Measurements from ENCODE around the gene AK5.
"Not testable (repeated sequence)": the region's sequence is repeated elsewhere in the genome, so short reads cannot be mapped to it uniquely, and the experiment has no call there.

Gene AK5

DNA sequence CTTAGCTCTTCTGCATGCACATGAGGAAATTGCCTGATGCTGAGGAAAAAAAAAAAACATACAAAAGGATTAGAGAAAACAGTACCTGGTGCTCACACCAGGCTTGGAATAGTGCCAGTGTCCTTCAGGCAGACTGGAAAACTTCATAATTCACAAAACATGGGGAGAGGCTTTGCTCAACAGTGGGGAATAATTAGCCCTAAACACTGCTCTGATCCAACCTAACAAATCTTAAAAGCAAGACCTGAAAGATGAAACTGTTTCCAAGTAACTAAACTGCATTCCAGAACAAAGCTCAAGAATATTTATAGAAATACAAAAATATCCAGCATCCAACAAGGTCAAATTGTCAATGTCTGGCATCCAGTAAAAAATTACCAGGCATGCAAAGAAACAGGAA is 124.8 kb downstream of the AK5 start:
- Histone ChIP-seq H3K4me3 (ENCODE audit: low read depth in 1 of 2, low read length in 2 of 2) (no peak overlapping the region), H3K27ac (ENCODE audit: low read depth, low read length) (no peak overlapping the region), H3K4me1 (ENCODE audit: control insufficient read depth in 1 of 2, insufficient read depth in 2 of 2, low read length in 2 of 2) (no peaks in the 10 kb centered on the region), H3K9me3 (ENCODE audit: control insufficient read depth in 1 of 2, low read length in 2 of 2) (no peaks in the 10 kb centered on the region), H3K27me3 (ENCODE audit: control insufficient read depth in 1 of 2, insufficient read depth in 2 of 2, low read length in 2 of 2) (no peaks in the 10 kb centered on the region), H3K36me3 (ENCODE audit: control insufficient read depth in 1 of 2, insufficient read depth in 2 of 2, low read length in 2 of 2) (no peaks in the 10 kb centered on the region), H3K9ac (ENCODE audit: low read depth in 1 of 2, low read length in 2 of 2) (no peak overlapping the region)

DNA sequence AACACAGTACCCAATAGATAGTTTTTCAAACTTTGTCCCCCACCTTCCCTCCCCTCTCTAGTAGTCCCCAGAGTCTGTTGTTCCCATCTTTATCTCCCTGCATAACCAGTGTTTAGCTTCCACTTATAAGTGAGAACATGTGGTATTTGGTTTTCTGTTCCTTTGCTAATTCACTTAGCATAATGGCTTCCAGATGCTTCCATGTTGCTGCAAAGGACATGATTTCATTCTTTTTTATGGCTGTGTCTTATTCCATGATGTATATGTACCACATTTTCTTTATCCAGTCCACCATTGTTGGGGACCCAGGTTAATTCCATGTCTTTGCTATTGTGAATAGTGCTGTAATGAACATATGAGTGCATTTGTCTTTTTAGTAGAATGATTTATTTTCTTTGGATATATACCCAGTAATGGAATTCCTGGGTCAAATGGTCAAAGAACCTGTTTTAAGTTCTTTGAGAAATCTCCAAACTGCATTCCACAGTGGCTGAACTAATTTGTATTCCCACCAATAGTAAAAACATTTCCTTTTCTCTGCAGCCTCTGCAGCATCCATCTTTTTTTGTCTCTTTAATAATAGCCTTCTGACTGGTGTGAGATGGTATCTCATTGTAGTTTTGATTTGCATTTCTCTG is 126.0 kb downstream of the AK5 start:
- Histone ChIP-seq H3K4me3 (ENCODE audit: low read depth in 1 of 2, low read length in 2 of 2) (no peak overlapping the region), H3K9ac (ENCODE audit: low read depth in 1 of 2, low read length in 2 of 2) (no peak overlapping the region), H3K36me3 (ENCODE audit: control insufficient read depth in 1 of 2, insufficient read depth in 2 of 2, low read length in 2 of 2) (no peaks in the 10 kb centered on the region), H3K4me1 (ENCODE audit: control insufficient read depth in 1 of 2, insufficient read depth in 2 of 2, low read length in 2 of 2) (no peaks in the 10 kb centered on the region), H3K27me3 (ENCODE audit: control insufficient read depth in 1 of 2, insufficient read depth in 2 of 2, low read length in 2 of 2) (no peaks in the 10 kb centered on the region), H3K27ac (ENCODE audit: low read depth, low read length) (no peak overlapping the region), H3K9me3 (ENCODE audit: control insufficient read depth in 1 of 2, low read length in 2 of 2) (no peaks in the 10 kb centered on the region)

- H3K4me3 ChIP-seq (ENCODE audit: low read depth in 1 of 2, low read length in 2 of 2); H3K36me3 ChIP-seq (ENCODE audit: control insufficient read depth in 1 of 2, insufficient read depth in 2 of 2, low read length in 2 of 2); H3K27me3 ChIP-seq (ENCODE audit: control insufficient read depth in 1 of 2, insufficient read depth in 2 of 2, low read length in 2 of 2); H3K27ac ChIP-seq (ENCODE audit: low read depth, low read length); H3K9me3 ChIP-seq (ENCODE audit: control insufficient read depth in 1 of 2, low read length in 2 of 2); H3K9ac ChIP-seq (ENCODE audit: low read depth in 1 of 2, low read length in 2 of 2); H3K4me1 ChIP-seq (ENCODE audit: control insufficient read depth in 1 of 2, insufficient read depth in 2 of 2, low read length in 2 of 2): not testable (repeated sequence)
Measured at GRCh38 chr1:77408933-77409332, 127.1 kb downstream of the AK5 start.

DNA sequence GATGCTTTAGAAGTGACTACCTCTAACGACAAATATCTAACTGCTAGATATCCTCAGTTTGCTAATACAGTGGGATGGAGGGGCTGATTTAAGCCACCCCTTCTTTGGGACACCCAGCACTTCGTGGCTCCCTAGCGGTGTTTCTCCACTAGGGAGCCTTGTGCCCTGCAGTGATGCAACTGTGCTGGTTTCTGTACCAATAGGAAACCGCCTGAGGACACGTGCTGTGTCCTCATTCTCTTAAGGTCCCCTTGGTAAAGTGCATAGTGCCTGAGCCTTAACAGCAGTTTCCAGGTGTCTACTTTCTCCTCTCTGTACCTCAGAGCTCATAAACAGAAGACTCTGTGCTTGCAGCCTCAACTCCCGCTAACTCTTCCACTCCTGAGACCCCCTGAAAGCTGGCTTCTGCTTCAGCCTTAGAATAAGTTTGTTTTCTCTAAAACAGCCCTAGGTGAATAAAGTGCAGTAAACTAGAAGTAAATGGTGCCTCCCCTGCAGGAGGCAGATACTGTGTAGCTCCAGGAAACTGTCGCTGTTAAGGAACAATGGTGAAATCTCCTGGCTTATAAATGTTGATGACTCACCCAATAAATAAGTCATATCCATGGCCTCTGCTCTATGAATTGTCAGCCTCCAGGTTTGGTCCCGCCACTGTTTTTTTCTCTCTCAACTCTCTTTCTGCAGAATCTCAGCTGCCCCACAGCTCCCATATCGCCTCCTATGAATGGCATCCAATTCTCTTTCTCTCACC is 130.4 kb downstream of the AK5 start:
- H3K9me3 ChIP-seq (ENCODE audit: control insufficient read depth in 1 of 2, low read length in 2 of 2): no peaks in the 10 kb centered on the region
- no peaks in the 10 kb centered on the region for H3K27me3 ChIP-seq (ENCODE audit: control insufficient read depth in 1 of 2, insufficient read depth in 2 of 2, low read length in 2 of 2)
- no peak overlapping the region for H3K4me3 ChIP-seq (ENCODE audit: low read depth in 1 of 2, low read length in 2 of 2)
- no peak overlapping the region for H3K27ac ChIP-seq (ENCODE audit: low read depth, low read length)
- H3K4me1 ChIP-seq (ENCODE audit: control insufficient read depth in 1 of 2, insufficient read depth in 2 of 2, low read length in 2 of 2): no peaks in the 10 kb centered on the region
- H3K9ac ChIP-seq (ENCODE audit: low read depth in 1 of 2, low read length in 2 of 2): no peak overlapping the region
- no peaks in the 10 kb centered on the region for H3K36me3 ChIP-seq (ENCODE audit: control insufficient read depth in 1 of 2, insufficient read depth in 2 of 2, low read length in 2 of 2)

GRCh38 chr1:77412820-77413530 is 131.2 kb downstream of the AK5 start:
- no peaks in the 10 kb centered on the region for H3K27me3 ChIP-seq (ENCODE audit: control insufficient read depth in 1 of 2, insufficient read depth in 2 of 2, low read length in 2 of 2)
- H3K9ac ChIP-seq (ENCODE audit: low read depth in 1 of 2, low read length in 2 of 2): no peak overlapping the region
- no peak overlapping the region for H3K27ac ChIP-seq (ENCODE audit: low read depth, low read length)

GRCh38 chr1:77413541-77414335 is 131.9 kb downstream of the AK5 start:
- Histone ChIP-seq H3K36me3 (ENCODE audit: control insufficient read depth in 1 of 2, insufficient read depth in 2 of 2, low read length in 2 of 2) (no peaks in the 10 kb centered on the region), H3K4me3 (ENCODE audit: low read depth in 1 of 2, low read length in 2 of 2) (no peak overlapping the region), H3K9me3 (ENCODE audit: control insufficient read depth in 1 of 2, low read length in 2 of 2) (no peaks in the 10 kb centered on the region), H3K9ac (ENCODE audit: low read depth in 1 of 2, low read length in 2 of 2) (no peak overlapping the region), H3K4me1 (ENCODE audit: control insufficient read depth in 1 of 2, insufficient read depth in 2 of 2, low read length in 2 of 2) (no peaks in the 10 kb centered on the region), H3K27me3 (ENCODE audit: control insufficient read depth in 1 of 2, insufficient read depth in 2 of 2, low read length in 2 of 2) (no peaks in the 10 kb centered on the region), H3K27ac (ENCODE audit: low read depth, low read length) (no peak overlapping the region)

More at GRCh38 chr1:77412820-77413530, 131.2 kb downstream of the AK5 start:
- H3K9me3 ChIP-seq (ENCODE audit: control insufficient read depth in 1 of 2, low read length in 2 of 2): no peaks in the 10 kb centered on the region
- H3K4me1 ChIP-seq (ENCODE audit: control insufficient read depth in 1 of 2, insufficient read depth in 2 of 2, low read length in 2 of 2): no peaks in the 10 kb centered on the region
- no peak overlapping the region for H3K4me3 ChIP-seq (ENCODE audit: low read depth in 1 of 2, low read length in 2 of 2)
- H3K36me3 ChIP-seq (ENCODE audit: control insufficient read depth in 1 of 2, insufficient read depth in 2 of 2, low read length in 2 of 2): no peaks in the 10 kb centered on the region

GRCh38 chr1:77415579-77415978 is 133.8 kb downstream of the AK5 start:
- H3K27me3 ChIP-seq (ENCODE audit: control insufficient read depth in 1 of 2, insufficient read depth in 2 of 2, low read length in 2 of 2): no peaks in the 10 kb centered on the region
- no peak overlapping the region for H3K9ac ChIP-seq (ENCODE audit: low read depth in 1 of 2, low read length in 2 of 2)
- H3K4me3 ChIP-seq (ENCODE audit: low read depth in 1 of 2, low read length in 2 of 2): no peak overlapping the region
- H3K36me3 ChIP-seq (ENCODE audit: control insufficient read depth in 1 of 2, insufficient read depth in 2 of 2, low read length in 2 of 2): no peaks in the 10 kb centered on the region
- H3K4me1 ChIP-seq (ENCODE audit: control insufficient read depth in 1 of 2, insufficient read depth in 2 of 2, low read length in 2 of 2): no peaks in the 10 kb centered on the region
- no peaks in the 10 kb centered on the region for H3K9me3 ChIP-seq (ENCODE audit: control insufficient read depth in 1 of 2, low read length in 2 of 2)
- no peak overlapping the region for H3K27ac ChIP-seq (ENCODE audit: low read depth, low read length)

- Histone ChIP-seq H3K9ac (ENCODE audit: low read depth in 1 of 2, low read length in 2 of 2) (no peak overlapping the region), H3K36me3 (ENCODE audit: control insufficient read depth in 1 of 2, insufficient read depth in 2 of 2, low read length in 2 of 2) (no peaks in the 10 kb centered on the region), H3K9me3 (ENCODE audit: control insufficient read depth in 1 of 2, low read length in 2 of 2) (no peaks in the 10 kb centered on the region), H3K27ac (ENCODE audit: low read depth, low read length) (no peak overlapping the region), H3K27me3 (ENCODE audit: control insufficient read depth in 1 of 2, insufficient read depth in 2 of 2, low read length in 2 of 2) (peaks cover 0 to 3% of the 10 kb centered on the region in 2 donors), H3K4me3 (ENCODE audit: low read depth in 1 of 2, low read length in 2 of 2) (no peak overlapping the region), H3K4me1 (ENCODE audit: control insufficient read depth in 1 of 2, insufficient read depth in 2 of 2, low read length in 2 of 2) (no peaks in the 10 kb centered on the region)
Measured at GRCh38 chr1:77416692-77417450, 135.1 kb downstream of the AK5 start.

DNA sequence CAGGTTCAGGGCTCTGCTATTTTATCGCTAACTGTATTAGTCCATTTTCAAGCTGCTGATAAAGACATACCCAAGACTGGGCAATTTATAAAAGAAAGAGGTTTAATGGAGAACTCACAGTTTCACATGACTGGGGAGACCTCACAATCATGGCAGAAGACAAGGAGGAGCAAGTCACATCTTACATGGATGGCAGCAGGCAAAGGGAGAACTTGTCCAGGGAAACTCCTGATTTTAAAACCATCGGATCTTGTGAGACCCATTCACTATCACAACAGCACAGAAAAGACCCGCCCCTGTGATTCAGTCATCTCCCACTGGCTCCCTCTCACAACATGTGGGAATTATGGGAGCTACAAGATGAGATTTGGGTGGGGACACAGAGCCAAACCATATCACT is 136.2 kb downstream of the AK5 start:
- H3K9me3 ChIP-seq (ENCODE audit: control insufficient read depth in 1 of 2, low read length in 2 of 2); H3K9ac ChIP-seq (ENCODE audit: low read depth in 1 of 2, low read length in 2 of 2); H3K4me3 ChIP-seq (ENCODE audit: low read depth in 1 of 2, low read length in 2 of 2); H3K27ac ChIP-seq (ENCODE audit: low read depth, low read length); H3K36me3 ChIP-seq (ENCODE audit: control insufficient read depth in 1 of 2, insufficient read depth in 2 of 2, low read length in 2 of 2); H3K27me3 ChIP-seq (ENCODE audit: control insufficient read depth in 1 of 2, insufficient read depth in 2 of 2, low read length in 2 of 2); H3K4me1 ChIP-seq (ENCODE audit: control insufficient read depth in 1 of 2, insufficient read depth in 2 of 2, low read length in 2 of 2): not testable (repeated sequence)
